GM12878 (cell line): ENCODE data around the gene MCM9.

ENCODE experiments used
- CBX3 ChIP-seq: fragments of 200-600 bp; sonication (generic); IDR thresholded peaks from 2 replicates; pipeline ENCODE4 v1.6.1; 2016; ENCODE audit warnings: low read depth, borderline replicate concordance
- CBX5 ChIP-seq: sonication (generic); IDR thresholded peaks from 2 replicates; pipeline ENCODE4 v1.6.1; 2016; ENCODE audit warnings: low read depth, moderate library complexity, mild to moderate bottlenecking, inconsistent platforms
- CHD2 ChIP-seq: IDR thresholded peaks from 2 replicates; pipeline ENCODE4 v1.6.1; 2011; ENCODE audit warnings: low read depth, low read length, improper control_type of control experiment, borderline replicate concordance
- CTCF ChIP-seq, 3 experiments: IDR thresholded peaks in 2 of 3; conservative IDR thresholded peaks in 1 of 3; 2 replicates each; pipeline ENCODE4 v1.5.1; 2011; ENCODE audit warnings: low read depth in 3 of 3, low read length in 3 of 3, mild to moderate bottlenecking in 3 of 3, control low read depth in 2 of 3, moderate library complexity in 2 of 3, inconsistent platforms in 1 of 3, mixed read lengths in 1 of 3; ENCODE audit not compliant: control insufficient read depth in 2 of 3, insufficient read depth in 1 of 3; ENCODE audit errors: extremely low read depth in 1 of 3
- DPF2 ChIP-seq: fragments of 450-650 bp; IDR thresholded peaks from 2 replicates; pipeline ENCODE4 v1.6.1; 2017; ENCODE audit warnings: mild to moderate bottlenecking
- EP300 ChIP-seq, 2 experiments: fragments of 150-350 bp in 1 of 2; IDR thresholded peaks; 2 replicates each; pipeline ENCODE4 v1.6.1; 2011 to 2012; ENCODE audit warnings: low read depth in 2 of 2, low read length in 2 of 2, borderline replicate concordance in 1 of 2, improper control_type of control experiment in 1 of 2, inconsistent platforms in 1 of 2; ENCODE audit not compliant: control insufficient read depth in 1 of 2
- GABPA ChIP-seq: IDR thresholded peaks from 2 replicates; pipeline ENCODE4 v1.6.1; 2014; ENCODE audit warnings: antibody characterized with exemption, low read depth, mild to moderate bottlenecking, inconsistent platforms
- POLR2A ChIP-seq: IDR thresholded peaks from 2 replicates; pipeline ENCODE4 v1.6.1; 2011; ENCODE audit warnings: low read depth, mild to moderate bottlenecking, low read length
- SMC3 ChIP-seq: IDR thresholded peaks from 2 replicates; pipeline ENCODE4 v1.6.1; 2011; ENCODE audit warnings: low read length, improper control_type of control experiment, borderline replicate concordance
- ZNF207 ChIP-seq: fragments of 450-650 bp; IDR thresholded peaks from 2 replicates; pipeline ENCODE4 v1.6.1; 2014; ENCODE audit warnings: antibody characterized with exemption, mild to moderate bottlenecking, borderline replicate concordance
- ZZZ3 ChIP-seq: IDR thresholded peaks from 2 replicates; pipeline ENCODE4 v1.6.1; 2011; ENCODE audit warnings: low read depth; ENCODE audit not compliant: control insufficient read depth, insufficient read length

GRCh38 chr6:118893807-118894424, 41.0 kb downstream of the MCM9 start, which contains the start of gene ASF1A:
- TF ChIP-seq CTCF (IDR thresholded peaks at IDR 0.05 in 2 of 3, conservative IDR thresholded peaks at IDR 0.05 in 1 of 3; ENCODE audit: control insufficient read depth in 2 of 3, extremely low read depth in 1 of 3, insufficient read depth in 1 of 3, low read depth in 3 of 3, low read length in 3 of 3), result peak; percentile 52 to 83 (median 57)
- no peak; the same call in 1 of the 2 replicates for TF ChIP-seq DPF2
- peak; percentile 94 for TF ChIP-seq CBX5
- no peak; the same call in 1 of the 2 replicates for TF ChIP-seq ZNF207
- no peak for TF ChIP-seq CBX3
- peak; percentile 17; the same call in 1 of the 2 replicates for TF ChIP-seq SMC3
- TF ChIP-seq ZZZ3, result no peak
- no peak for TF ChIP-seq GABPA
- TF ChIP-seq POLR2A, result peak; percentile 70
- TF ChIP-seq EP300 (IDR thresholded peaks at IDR 0.05; ENCODE audit: borderline replicate concordance in 1 of 2, control insufficient read depth in 1 of 2, low read depth in 2 of 2, low read length in 2 of 2), result no peak
- TF ChIP-seq CHD2, result no peak
